Right cardiac atrium (tissue), 5 donors: ENCODE data around the gene CYCS. TPM values are rescaled to one million over a fixed set of nuclear protein-coding genes. Genes with fewer than 3 reads are reported as not detected.
"Not testable (repeated sequence)": the region's sequence is repeated elsewhere in the genome, so short reads cannot be mapped to it uniquely, and the experiment has no call there.

Source experiments
- ATAC-seq, 2 donors: fragments of 200-7000 bp; cut with Tn5 transposase; one replicate each; pipeline versions ENCODE4 v1.8.0 to v1.9.1; 2020; ENCODE audit warnings: moderate library complexity in 2 of 2, mild to moderate bottlenecking in 1 of 2
- DNase-seq, 3 donors: peaks; one replicate each; pipeline ENCODE4 v3.0.0-alpha.2; 2020
- H3K27ac ChIP-seq: one replicate; pipeline ENCODE4 v1.5.1; 2013; ENCODE audit warnings: mild to moderate bottlenecking, low read length, control low read depth, moderate library complexity
- H3K27me3 ChIP-seq: one replicate; pipeline ENCODE4 v1.6.1; 2013; ENCODE audit not compliant: control insufficient read depth, insufficient read depth
- H3K4me1 ChIP-seq: one replicate; pipeline ENCODE4 v1.6.1; 2013; ENCODE audit warnings: low read length; ENCODE audit not compliant: control insufficient read depth, insufficient read depth
- H3K4me3 ChIP-seq: one replicate; pipeline ENCODE4 v1.5.1; 2013; ENCODE audit warnings: low read length, control low read depth
- H3K9me3 ChIP-seq: one replicate; pipeline ENCODE4 v1.6.1; 2013; ENCODE audit warnings: low read length; ENCODE audit not compliant: control insufficient read depth
- WGBS: extraction: QIAGEN DNeasy Blood & Tissue Kit; methylation state at CpG from one replicate; pipeline ENCODE4 v1.1.7; 2013; 5-methylcytosine and 5-hydroxymethylcytosine counted together
- intact Hi-C, 4 donors: fragments of 100-400 bp; cut with DNase I; formaldehyde crosslinking; loops; one replicate each; pipeline versions ENCODE4 v1.11.0 to v1.14.0; 2022 to 2023
- polyA plus RNA-seq: library from polyadenylated mRNA; stranded (reverse); fragments of 200-250 nt; gene quantifications from one replicate; pipeline ENCODE4 v1.2.3, GENCODE V29; 2013
- total RNA-seq, 4 donors: library from RNA; stranded (reverse); fragmentation: NEBNext Ultra II Directional; extraction: Animal tissue kit (Norgen Biotek cat#: 25700); gene quantifications; one replicate each; pipeline ENCODE4 v1.2.1, GENCODE V29; 2021
- donor health status: healthy with polysubstance abuse.
- donor health status: DM: no; HTN: yes; CAD: no.
- donor health status: DM: no; HTN: no; CAD: no.
- donor health status: DM: no; HTN: yes; CAD: no; lungs with severe emphysema.
- donor health status: DM: yes; HTN: yes; CAD: no.

The CYCS gene
- total and polyA plus RNA-seq, 5 donors = 504 to 708 (median 653) TPM

DNA sequence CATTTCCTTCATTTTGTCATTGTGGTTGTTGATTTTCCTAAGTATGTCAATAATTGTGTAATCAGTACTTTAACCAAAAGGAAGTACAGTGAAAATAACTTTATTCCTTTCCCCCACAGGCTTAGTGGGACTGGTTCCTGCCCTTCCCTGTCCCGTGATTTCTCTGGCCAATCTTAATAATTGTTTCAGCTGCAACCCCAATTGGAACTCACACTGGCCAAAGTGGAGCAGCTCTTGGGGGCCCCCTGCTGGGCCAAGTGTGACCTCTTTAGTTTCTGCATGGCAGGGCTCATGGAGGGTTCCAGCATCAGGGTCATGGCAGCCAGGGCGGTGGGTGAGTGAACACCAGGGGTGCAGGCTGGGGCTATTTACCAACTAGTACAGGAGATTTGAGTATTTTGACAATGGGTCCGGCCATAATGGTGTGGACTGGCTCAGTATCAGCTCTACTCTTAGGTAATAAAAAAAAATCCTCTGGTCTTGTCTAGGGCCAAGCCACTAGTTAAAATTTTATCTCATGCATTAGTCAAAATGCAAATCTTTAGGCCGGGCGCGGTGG, 31.7 kb downstream of the CYCS start:
- peak; percentile 83 to 84 for ATAC-seq
- peak; percentile 69 to 87 (median 85) for DNase-seq
- H3K9me3 ChIP-seq = no peaks in the 10 kb centered on the region
- H3K4me3 ChIP-seq = no peak overlapping the region
- H3K27me3 ChIP-seq = no peaks in the 10 kb centered on the region
- intact Hi-C loops = loop anchor here in 3 of 4 donors (5.0 to 10.0 kb wide), 3 partner anchors 276 to 281 kb away; no protein-coding TSS in a partner anchor
- peaks cover 1% of the 10 kb centered on the region for H3K4me1 ChIP-seq
- no peak overlapping the region for H3K27ac ChIP-seq
- WGBS = 75% methylated on average over 6 of the region's 6 CpGs

DNA sequence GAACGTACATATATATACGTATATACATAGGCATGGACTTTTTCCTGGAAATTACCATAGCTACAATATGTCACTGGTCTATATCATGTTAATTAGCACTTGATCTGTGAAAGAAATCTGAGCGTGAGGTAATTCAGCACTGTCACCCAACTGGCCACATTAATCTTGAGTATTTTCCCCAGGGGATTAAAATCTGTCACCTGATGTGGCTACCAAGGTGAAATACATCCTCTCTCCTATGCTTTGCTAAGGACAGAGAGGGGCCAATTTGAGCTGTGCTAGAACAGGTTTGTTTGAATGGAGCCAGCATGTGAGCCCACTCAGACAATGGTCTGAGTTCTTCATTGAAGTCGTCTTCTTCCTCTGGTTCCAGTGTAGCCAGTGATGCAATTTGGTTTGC, 33.3 kb downstream of the CYCS start:
- no peak for DNase-seq

DNA sequence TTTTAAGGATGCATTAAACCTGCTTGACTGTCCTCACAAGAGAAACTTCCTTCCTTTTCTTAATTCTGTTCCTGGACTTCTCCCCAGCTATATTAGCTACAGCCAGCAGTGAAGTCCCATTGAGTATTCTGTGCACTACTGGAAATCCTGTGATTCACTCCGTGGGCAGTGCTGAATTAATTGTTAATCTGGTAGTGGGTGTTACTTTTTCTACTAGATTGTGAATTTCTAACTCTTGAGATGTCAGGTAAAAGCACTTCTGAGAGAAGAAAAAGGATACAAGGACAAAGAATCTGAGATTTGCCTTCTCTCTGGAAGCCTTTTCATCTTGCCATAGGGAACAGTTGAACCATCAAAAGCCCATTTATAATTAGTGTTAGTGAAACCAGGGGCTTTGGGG, 33.9 kb downstream of the CYCS start:
- peaks cover 1% of the 10 kb centered on the region for H3K4me1 ChIP-seq
- ATAC-seq (no peak), DNase-seq (no peak)
- H3K9me3 ChIP-seq = no peaks in the 10 kb centered on the region
- H3K27ac ChIP-seq = no peak overlapping the region
- WGBS = 34% methylated on average over 1 of the region's 1 CpG
- no peak overlapping the region for H3K4me3 ChIP-seq
- no peaks in the 10 kb centered on the region for H3K27me3 ChIP-seq
- intact Hi-C loops = loop anchor here in 3 of 4 donors (5.0 to 10.0 kb wide), 3 partner anchors 274 to 279 kb away; no protein-coding TSS in a partner anchor

More for the DNA sequence above, 33.3 kb downstream of the CYCS start:
- Histone ChIP-seq H3K27ac (no peak overlapping the region), H3K4me3 (no peak overlapping the region), H3K4me1 (peaks cover 1% of the 10 kb centered on the region), H3K27me3 (no peaks in the 10 kb centered on the region), H3K9me3 (no peaks in the 10 kb centered on the region)
- intact Hi-C loops = loop anchor here in 3 of 4 donors (5.0 to 10.0 kb wide), 3 partner anchors 274 to 279 kb away; no protein-coding TSS in a partner anchor
- WGBS = 86% methylated on average over 4 of the region's 4 CpGs
- ATAC-seq = no peak

DNA sequence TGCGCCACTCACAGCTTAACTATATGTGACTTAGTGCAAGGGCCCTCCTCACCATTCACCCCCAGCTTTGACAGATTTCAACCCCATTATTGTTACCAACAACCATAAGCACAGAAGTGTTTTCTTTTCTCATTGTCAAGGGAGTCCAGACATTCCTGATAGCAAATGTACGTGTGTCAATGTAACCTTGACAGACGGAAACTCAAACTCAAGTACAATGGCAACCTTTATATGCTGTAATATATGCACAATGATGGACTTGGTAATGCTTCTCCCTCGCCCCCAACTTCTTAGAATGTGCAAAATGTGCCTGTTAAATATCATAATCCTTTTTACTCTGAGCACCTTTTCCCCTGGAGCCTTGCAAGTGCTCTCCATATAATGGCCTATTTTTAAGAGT, 34.7 kb downstream of the CYCS start:
- intact Hi-C loops = loop anchor here in 3 of 4 donors (5.0 to 10.0 kb wide), 3 partner anchors 273 to 278 kb away; no protein-coding TSS in a partner anchor
- no peaks in the 10 kb centered on the region for H3K4me1 ChIP-seq
- no peak for ATAC-seq
- DNase-seq = no peak
- no peaks in the 10 kb centered on the region for H3K9me3 ChIP-seq
- no peak overlapping the region for H3K4me3 ChIP-seq
- no peak overlapping the region for H3K27ac ChIP-seq
- no peaks in the 10 kb centered on the region for H3K27me3 ChIP-seq
- WGBS = 87% methylated on average over 4 of the region's 4 CpGs

DNA sequence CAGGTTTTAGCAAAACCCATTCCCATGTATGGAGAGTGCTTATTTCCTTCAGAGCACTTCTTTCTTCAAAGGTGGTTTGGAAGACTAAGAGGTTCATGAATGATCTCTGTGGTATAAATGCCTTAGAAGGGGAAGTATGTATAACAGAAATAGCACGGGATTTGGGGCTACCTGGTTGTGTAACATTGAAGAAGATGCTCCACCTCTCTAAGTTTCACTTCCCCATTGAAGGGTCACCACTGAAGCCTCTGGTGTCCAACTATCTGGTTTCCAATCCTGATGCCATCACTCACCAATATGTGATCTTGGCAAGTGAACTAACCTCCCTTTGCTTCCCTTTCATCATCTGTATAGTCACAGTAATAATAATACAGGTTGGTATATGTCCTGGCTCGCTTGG, 37.2 kb downstream of the CYCS start:
- Histone ChIP-seq H3K4me1 (no peaks in the 10 kb centered on the region), H3K27ac (no peak overlapping the region), H3K27me3 (no peaks in the 10 kb centered on the region), H3K4me3 (no peak overlapping the region), H3K9me3 (no peaks in the 10 kb centered on the region)
- DNase-seq = no peak
- intact Hi-C loops = no loop called here
- ATAC-seq = no peak
- WGBS = 80% methylated on average over 2 of the region's 2 CpGs

DNA sequence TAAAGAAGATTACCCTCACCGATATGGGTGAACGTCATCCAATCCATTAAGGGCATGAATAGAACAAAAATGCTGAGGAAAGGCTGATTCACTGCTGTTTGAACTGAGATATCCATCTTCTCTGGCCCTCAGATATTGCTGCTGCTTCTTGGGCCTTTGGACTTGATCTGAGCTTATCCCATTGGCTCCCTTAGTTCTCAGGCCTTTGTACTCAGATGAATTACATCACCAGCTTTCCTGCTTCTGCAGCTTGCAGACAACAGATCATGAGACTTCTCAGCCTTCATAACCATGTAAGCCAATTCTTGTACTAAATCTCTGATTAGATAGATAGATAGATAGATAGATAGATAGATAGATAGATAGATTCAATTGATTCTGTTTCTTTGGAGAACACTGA, 40.2 kb downstream of the CYCS start:
- WGBS = 95% methylated on average over 2 of the region's 2 CpGs
- intact Hi-C loops = no loop called here
- DNase-seq = no peak
- no peaks in the 10 kb centered on the region for H3K9me3 ChIP-seq
- no peak overlapping the region for H3K27ac ChIP-seq
- H3K4me1 ChIP-seq = no peaks in the 10 kb centered on the region
- no peak for ATAC-seq
- H3K27me3 ChIP-seq = no peaks in the 10 kb centered on the region
- H3K4me3 ChIP-seq = no peak overlapping the region

DNA sequence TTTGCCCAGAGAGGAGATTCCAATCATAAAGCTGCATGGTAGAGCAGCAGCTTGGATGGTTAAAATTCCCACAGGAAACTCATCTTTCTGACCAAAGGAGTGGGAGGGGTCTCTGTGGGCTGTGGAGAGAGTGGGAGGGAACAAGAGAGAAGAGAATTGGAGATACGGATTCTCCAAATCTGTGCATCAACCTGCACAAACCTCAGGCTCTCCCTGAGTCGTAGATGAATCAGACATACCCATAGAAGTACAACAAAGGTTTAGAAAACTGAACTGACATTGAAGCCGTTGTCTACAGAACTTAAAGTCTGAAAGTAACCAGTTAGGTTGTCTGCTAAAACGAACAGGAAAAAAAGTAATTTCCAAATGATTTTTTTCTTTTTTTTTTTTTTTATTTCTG, 41.9 kb downstream of the CYCS start:
- no peaks in the 10 kb centered on the region for H3K4me1 ChIP-seq
- no peak overlapping the region for H3K4me3 ChIP-seq
- H3K27ac ChIP-seq = no peak overlapping the region
- 77% methylated on average over 4 of the region's 4 CpGs for WGBS
- intact Hi-C loops = no loop called here
- no peak for ATAC-seq
- no peak for DNase-seq
- no peaks in the 10 kb centered on the region for H3K27me3 ChIP-seq
- no peaks in the 10 kb centered on the region for H3K9me3 ChIP-seq

DNA sequence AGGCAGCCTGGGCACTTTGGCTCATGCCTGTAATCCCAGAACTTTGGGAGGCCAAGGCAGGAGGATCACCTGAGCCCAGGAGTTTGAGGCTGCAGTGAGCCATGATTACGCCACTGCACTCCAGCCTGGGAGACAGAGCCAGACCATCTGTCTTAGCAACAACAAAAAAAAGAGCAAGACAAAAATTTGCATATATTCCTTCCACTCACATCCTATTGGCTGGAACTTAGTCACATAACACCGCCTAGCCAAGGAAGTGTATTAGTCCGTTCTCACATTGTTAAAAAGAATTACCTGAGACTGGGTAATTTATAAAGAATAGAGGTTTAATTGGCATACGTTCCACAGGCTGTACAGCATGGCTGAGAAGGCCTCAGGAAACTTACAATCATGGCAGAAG, 43.0 kb downstream of the CYCS start:
- H3K4me1 ChIP-seq, intact Hi-C loops, H3K27ac ChIP-seq, H3K27me3 ChIP-seq, H3K9me3 ChIP-seq, ATAC-seq, H3K4me3 ChIP-seq, DNase-seq: not testable (repeated sequence)
- 85% methylated on average over 4 of the region's 4 CpGs for WGBS

DNA sequence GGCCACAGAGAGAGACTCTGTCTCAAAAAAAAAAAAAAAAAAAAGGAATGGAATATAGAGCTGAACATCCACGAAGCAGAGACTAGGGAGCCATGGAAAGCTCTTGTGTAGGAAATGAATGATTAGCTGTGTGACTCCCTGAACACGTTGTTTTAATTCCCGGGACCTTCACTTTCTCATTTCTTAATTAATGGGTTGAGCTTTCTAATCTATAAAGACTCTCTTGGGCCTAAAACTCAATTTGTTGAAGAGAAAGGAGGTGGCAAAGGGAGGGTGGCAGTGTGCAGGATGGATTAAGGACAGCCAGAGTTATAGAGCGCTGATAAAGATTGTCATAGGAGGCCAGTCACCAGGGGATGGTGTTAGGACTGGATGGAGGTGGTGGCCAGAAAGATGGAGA, 48.0 kb downstream of the CYCS start:
- H3K4me3 ChIP-seq = no peak overlapping the region
- no peak overlapping the region for H3K27ac ChIP-seq
- no peaks in the 10 kb centered on the region for H3K4me1 ChIP-seq
- DNase-seq (no peak), ATAC-seq (no peak)
- intact Hi-C loops = no loop called here
- H3K27me3 ChIP-seq = no peaks in the 10 kb centered on the region
- 87% methylated on average over 4 of the region's 4 CpGs for WGBS
- H3K9me3 ChIP-seq = no peaks in the 10 kb centered on the region

DNA sequence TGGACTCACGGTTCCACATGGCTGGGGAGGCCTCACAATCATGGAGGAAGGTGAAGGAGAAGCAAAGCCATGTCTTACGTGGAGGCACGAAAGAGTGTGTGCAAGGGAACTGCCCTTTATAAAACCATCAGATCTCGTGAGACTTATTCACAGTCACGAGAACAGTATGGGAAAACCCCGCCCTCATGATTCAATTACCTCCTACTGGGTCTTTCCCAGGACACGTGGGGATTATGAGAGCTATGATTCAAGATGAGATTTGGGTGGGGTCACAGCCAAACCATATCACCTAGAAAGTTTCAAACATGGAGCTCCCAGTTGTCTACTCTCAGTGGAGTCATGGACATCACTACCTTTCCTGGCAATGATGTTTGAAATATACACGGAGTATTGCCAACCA, 49.6 kb downstream of the CYCS start:
- H3K27ac ChIP-seq = no peak overlapping the region
- DNase-seq (no peak), ATAC-seq (no peak)
- intact Hi-C loops = no loop called here
- no peaks in the 10 kb centered on the region for H3K9me3 ChIP-seq
- H3K4me1 ChIP-seq = no peaks in the 10 kb centered on the region
- H3K4me3 ChIP-seq = no peak overlapping the region
- 77% methylated on average over 8 of the region's 8 CpGs for WGBS
- no peaks in the 10 kb centered on the region for H3K27me3 ChIP-seq

DNA sequence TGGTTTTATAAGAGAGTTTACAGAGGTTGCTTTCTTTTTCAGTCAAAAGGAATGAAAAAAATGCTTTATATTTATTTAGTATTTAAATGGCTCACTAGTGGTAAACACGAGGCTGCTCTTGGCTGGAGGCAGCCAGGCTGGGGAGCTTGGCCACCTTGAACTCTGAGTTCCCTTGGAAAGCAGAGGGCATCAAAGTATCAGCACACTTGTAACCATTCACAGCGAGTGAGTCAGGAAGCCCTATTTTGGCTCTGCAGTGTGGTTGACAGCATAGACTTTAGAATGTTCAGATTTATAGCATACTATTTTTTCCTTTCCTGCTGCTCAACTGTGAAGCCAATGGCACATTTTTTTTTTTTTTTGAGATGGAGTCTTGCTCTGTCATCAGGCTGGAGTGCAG, 51.6 kb downstream of the CYCS start:
- Histone ChIP-seq H3K9me3 (no peaks in the 10 kb centered on the region), H3K27ac (no peak overlapping the region), H3K27me3 (no peaks in the 10 kb centered on the region), H3K4me1 (peaks cover 3% of the 10 kb centered on the region), H3K4me3 (no peak overlapping the region)
- no peak for DNase-seq
- 34% methylated on average over 2 of the region's 2 CpGs for WGBS
- ATAC-seq = no peak
- intact Hi-C loops = loop anchor here in 2 of 4 donors (5.0 kb wide), 1 partner anchor 251 kb away; no protein-coding TSS in a partner anchor
